HepG2 (cell line): Measurements from ENCODE around the gene CHI3L1. TPM values are rescaled to one million over a fixed set of nuclear protein-coding genes. Genes with fewer than 3 reads are reported as not detected.

Experiments
- ATAC-seq: fragments of 200-7000 bp; cut with Tn5 transposase; 3 replicates; pipeline ENCODE4 v1.9.1; 2020; ENCODE audit warnings: mild to moderate bottlenecking, moderate library complexity
- BruUV-seq: library from RNA; stranded (reverse); fragments of 400-500 nt; replicated peaks from 2 replicates; lab custom pipeline; 2021; lab: Mats Ljungman, UMichigan
- CTCF ChIA-PET: fragments of 300-600 bp; formaldehyde crosslinking; extraction: SDS; loops from one replicate; lab custom pipeline; 2021; ENCODE audit warnings: low total read pairs, inconsistent platforms, low intra/inter-chr PET ratio; lab: Yijun Ruan, JAX
- POLR2A ChIA-PET: fragments of 350-600 bp; sonication (Branson Sonifier 250); formaldehyde crosslinking; loops from one replicate; lab custom pipeline; 2020; ENCODE audit warnings: antibody characterized with exemption, inconsistent platforms; lab: Yijun Ruan, JAX
- DNase-seq: peaks from one replicate; pipeline ENCODE4 v3.0.0-alpha.2; 2015; ENCODE audit warnings: low spot score
- FAIRE-seq: peaks from 3 replicates; lab custom pipeline; 2011; peaks lifted over from hg19 to GRCh38; lab: Jason Lieb, UNC
- H2AFZ ChIP-seq: one replicate; pipeline ENCODE4 v1.6.1; 2011; ENCODE audit warnings: low read length, inconsistent platforms
- H3K27ac ChIP-seq: fragments of 300-600 bp; 3 replicates; pipeline ENCODE4 v1.8.0; 2011; ENCODE audit warnings: mixed run types, mild to moderate bottlenecking, mixed read lengths, low read length, inconsistent platforms; ENCODE audit not compliant: insufficient read depth; ENCODE audit errors: extremely low read length
- H3K27me3 ChIP-seq, 2 experiments: fragments of 200-600 bp in 1 of 2; 2 replicates in 1 of 2; 3 replicates in 1 of 2; pipeline versions ENCODE4 v1.6.0 to v1.8.0; 2011; ENCODE audit warnings: low read length in 2 of 2, mild to moderate bottlenecking in 2 of 2, moderate library complexity in 2 of 2, inconsistent platforms in 1 of 2; ENCODE audit not compliant: insufficient read depth in 2 of 2, control insufficient read depth in 1 of 2
- H3K36me3 ChIP-seq, 2 experiments: fragments of 200-600 bp in 1 of 2; replicated peaks in 1 of 2; 2 replicates in 1 of 2; 3 replicates in 1 of 2; pipeline versions ENCODE4 v1.5.1 to v1.8.0; 2011; ENCODE audit warnings: low read length in 2 of 2, inconsistent platforms in 1 of 2; ENCODE audit not compliant: insufficient read depth in 2 of 2, control insufficient read depth in 1 of 2
- H3K4me1 ChIP-seq: 2 replicates; pipeline ENCODE4 v1.5.1; 2012; ENCODE audit warnings: low read length, inconsistent platforms; ENCODE audit not compliant: insufficient read depth
- H3K4me2 ChIP-seq: 2 replicates; pipeline ENCODE4 v1.6.0; 2011; ENCODE audit warnings: low read depth, low read length, inconsistent platforms
- H3K4me3 ChIP-seq, 3 experiments: fragments of 200-600 bp in 1 of 3; sonication (generic), shearing (Covaris generic) in 1 of 3; replicated peaks in 1 of 3; 2 replicates each; pipeline ENCODE4 v1.5.1; 2011 to 2016; ENCODE audit warnings: low read length in 3 of 3, inconsistent platforms in 2 of 3, low read depth in 2 of 3, mild to moderate bottlenecking in 2 of 3, control low read depth in 1 of 3, mixed read lengths in 1 of 3; ENCODE audit not compliant: insufficient read depth in 1 of 3
- H3K79me2 ChIP-seq: one replicate; pipeline ENCODE4 v1.6.1; 2011; ENCODE audit warnings: low read length, inconsistent platforms; ENCODE audit not compliant: insufficient read depth
- H3K9ac ChIP-seq: 2 replicates; pipeline ENCODE4 v1.6.0; 2011; ENCODE audit warnings: mild to moderate bottlenecking, low read depth, low read length, inconsistent platforms; ENCODE audit not compliant: insufficient read depth
- H3K9me3 ChIP-seq: 2 replicates; pipeline ENCODE4 v1.5.1; 2012; ENCODE audit warnings: mild to moderate bottlenecking, low read length
- H4K20me1 ChIP-seq: 2 replicates; pipeline ENCODE4 v1.6.0; 2011; ENCODE audit warnings: inconsistent platforms, mild to moderate bottlenecking, low read length, moderate library complexity; ENCODE audit not compliant: insufficient read depth
- BCLAF1 ChIP-seq: fragments of 450-650 bp; IDR thresholded peaks from 2 replicates; pipeline ENCODE4 v1.6.1; 2017; ENCODE audit warnings: mild to moderate bottlenecking
- CEBPZ ChIP-seq: IDR thresholded peaks from 2 replicates; pipeline ENCODE4 v1.6.1; 2012; ENCODE audit warnings: low read length, improper control_type of control experiment
- CREB1 ChIP-seq, 2 experiments: fragments of 450-650 bp in 1 of 2; IDR thresholded peaks; 2 replicates each; pipeline ENCODE4 v1.6.1; 2016 to 2017; ENCODE audit warnings: control low read depth in 1 of 2, mild to moderate bottlenecking in 1 of 2, missing compliant biosample characterization in 1 of 2, missing genetic modification characterization in 1 of 2
- DMAP1 ChIP-seq: IDR thresholded peaks from 2 replicates; pipeline ENCODE4 v1.6.1; 2016
- GTF2F1 ChIP-seq: fragments of 150-350 bp; IDR thresholded peaks from 2 replicates; pipeline ENCODE4 v1.6.1; 2014; ENCODE audit warnings: low read length
- HNF4A ChIP-seq: sonication (generic); formaldehyde crosslinking; IDR thresholded peaks from 2 replicates; pipeline ENCODE4 v1.4.0; 2020; ENCODE audit warnings: missing genetic modification reagents
- ZFX ChIP-seq: sonication (generic); formaldehyde crosslinking; IDR thresholded peaks from 2 replicates; pipeline ENCODE4 v1.4.0; 2020; ENCODE audit warnings: mild to moderate bottlenecking, low read depth, missing genetic modification reagents, moderate library complexity
- WGBS: methylation state at CpG from one replicate; pipeline ENCODE4 v1.1.6; 2017; ENCODE audit warnings: low lambda C conversion rate; 5-methylcytosine and 5-hydroxymethylcytosine counted together
- in situ Hi-C: cut with HindIII; loops from 2 replicates; pipeline ENCODE4 v1.10.0; 2017; ENCODE audit warnings: low pct_unique_long_range_greater_than_20kb; ENCODE audit not compliant: extremely low pct_ligation_motif_present
- intact Hi-C: fragments of 100-400 bp; cut with micrococcal nuclease; formaldehyde crosslinking; loops from one replicate; pipeline ENCODE4 v1.10.0; 2022; ENCODE audit not compliant: unreplicated experiment
- polyA plus RNA-seq, 8 experiments: library from polyadenylated mRNA; depleted of rRNA in 3 of 8; stranded (reverse) in 7 of 8; unstranded in 1 of 8; fragments of >200 nt; fragmentation: Illumina TruSeq in 4 of 8; extraction: Trizol in 4 of 8; gene quantifications; 2 replicates each; pipeline versions ENCODE4 v1.2.1 to v1.2.3, GENCODE V29; 2011 to 2016; ENCODE audit warnings: low read depth in 4 of 8, missing spikeins in 1 of 8, mixed read lengths in 1 of 8; ENCODE audit not compliant: insufficient read depth in 1 of 8
- total RNA-seq, 5 experiments: library from RNA; depleted of rRNA; stranded (reverse); fragments of >200 nt; fragmentation: Illumina TruSeq; extraction: Trizol; gene quantifications; 2 replicates each; pipeline ENCODE4 v1.2.3, GENCODE V29; 2016; ENCODE audit warnings: low read depth in 1 of 5
- TF ChIP-seq, protein P1 (sequence below): sonication (generic); formaldehyde crosslinking; IDR thresholded peaks from 2 replicates; pipeline ENCODE4 v1.4.0; 2020; ENCODE audit warnings: missing genetic modification reagents, mild to moderate bottlenecking, borderline replicate concordance
- TF ChIP-seq, protein P2 (sequence below): IDR thresholded peaks from 2 replicates; pipeline ENCODE4 v1.6.1; 2016; ENCODE audit warnings: missing compliant biosample characterization, missing genetic modification reagents, borderline replicate concordance

Gene CHI3L1
- total and polyA plus RNA-seq, 2 of the 13 experiments (the other 11 are each of a cell fraction or from before 2014, with no cell fraction given), result 0.09 to 0.13 TPM

- TF ChIP-seq BCLAF1 (no peak), ZFX (CRISPR knock-in tag) (no peak), CREB1 (IDR thresholded peaks at IDR 0.05) (no peak), CREB1 (CRISPR knock-in tag; IDR thresholded peaks at IDR 0.05) (no peak), DMAP1 (CRISPR knock-in tag) (no peak), GTF2F1 (no peak)
- TF ChIP-seq, all 625 proteins: peak for 0
These were observed 13.4 kb downstream of the CHI3L1 start (continued) for GRCh38 chr1:203173011-203173555.

GRCh38 chr1:203172184-203173010 is 14.1 kb downstream of the CHI3L1 start:
- peaks cover 5% of the 10 kb centered on the region for H3K4me1 ChIP-seq
- BruUV-seq, result no TSS peak
- ATAC-seq (peak; percentile 85), DNase-seq (peak; percentile 37), FAIRE-seq (no peak)
- peaks cover 2 to 13% of the 10 kb centered on the region in 2 experiments; a peak in 3 of 5 replicates for H3K27me3 ChIP-seq
- H4K20me1 ChIP-seq, result 0 out of 2 replicates have a peak, but pooled peaks cover 4% of the 10 kb centered on the region
- H3K9ac ChIP-seq, result no peak overlapping the region
- ChIA-PET POLR2A (no interaction called here), CTCF (interaction anchor here (1.5 kb wide), 1 partner anchor 133 kb away, joined by 5 read pairs; no protein-coding TSS in a partner anchor)
- no peak overlapping the region for H2AFZ ChIP-seq
- intact Hi-C loops (loop anchor here (1.0 kb wide), 1 partner anchor 133 kb away; no protein-coding TSS in a partner anchor), in situ Hi-C loops (loop anchor here (5.0 kb wide), 1 partner anchor 55 kb away; no protein-coding TSS in a partner anchor)
- no peak overlapping the region for H3K4me2 ChIP-seq
- H3K36me3 ChIP-seq, result no peaks in the 10 kb centered on the region
- H3K27ac ChIP-seq, result no peak overlapping the region
- H3K9me3 ChIP-seq, result no peaks in the 10 kb centered on the region
- no peaks in the 10 kb centered on the region for H3K79me2 ChIP-seq
- WGBS, result 19% methylated on average over 5 of the region's 8 CpGs
- H3K4me3 ChIP-seq, result no peak overlapping the region
- TF ChIP-seq, protein P1, sequence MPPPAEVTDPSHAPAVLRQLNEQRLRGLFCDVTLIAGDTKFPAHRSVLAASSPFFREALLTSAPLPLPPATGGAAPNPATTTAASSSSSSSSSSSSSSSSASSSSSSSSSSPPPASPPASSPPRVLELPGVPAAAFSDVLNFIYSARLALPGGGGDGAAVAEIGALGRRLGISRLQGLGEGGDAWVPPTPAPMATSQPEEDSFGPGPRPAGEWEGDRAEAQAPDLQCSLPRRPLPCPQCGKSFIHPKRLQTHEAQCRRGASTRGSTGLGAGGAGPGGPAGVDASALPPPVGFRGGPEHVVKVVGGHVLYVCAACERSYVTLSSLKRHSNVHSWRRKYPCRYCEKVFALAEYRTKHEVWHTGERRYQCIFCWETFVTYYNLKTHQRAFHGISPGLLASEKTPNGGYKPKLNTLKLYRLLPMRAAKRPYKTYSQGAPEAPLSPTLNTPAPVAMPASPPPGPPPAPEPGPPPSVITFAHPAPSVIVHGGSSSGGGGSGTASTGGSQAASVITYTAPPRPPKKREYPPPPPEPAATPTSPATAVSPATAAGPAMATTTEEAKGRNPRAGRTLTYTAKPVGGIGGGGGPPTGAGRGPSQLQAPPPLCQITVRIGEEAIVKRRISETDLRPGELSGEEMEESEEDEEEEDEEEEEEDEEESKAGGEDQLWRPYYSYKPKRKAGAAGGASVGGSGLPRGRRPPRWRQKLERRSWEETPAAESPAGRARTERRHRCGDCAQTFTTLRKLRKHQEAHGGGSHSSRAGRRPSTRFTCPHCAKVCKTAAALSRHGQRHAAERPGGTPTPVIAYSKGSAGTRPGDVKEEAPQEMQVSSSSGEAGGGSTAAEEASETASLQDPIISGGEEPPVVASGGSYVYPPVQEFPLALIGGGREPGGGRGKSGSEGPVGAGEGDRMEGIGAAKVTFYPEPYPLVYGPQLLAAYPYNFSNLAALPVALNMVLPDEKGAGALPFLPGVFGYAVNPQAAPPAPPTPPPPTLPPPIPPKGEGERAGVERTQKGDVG (CRISPR knock-in tag), result no peak
- TF ChIP-seq, protein P2, sequence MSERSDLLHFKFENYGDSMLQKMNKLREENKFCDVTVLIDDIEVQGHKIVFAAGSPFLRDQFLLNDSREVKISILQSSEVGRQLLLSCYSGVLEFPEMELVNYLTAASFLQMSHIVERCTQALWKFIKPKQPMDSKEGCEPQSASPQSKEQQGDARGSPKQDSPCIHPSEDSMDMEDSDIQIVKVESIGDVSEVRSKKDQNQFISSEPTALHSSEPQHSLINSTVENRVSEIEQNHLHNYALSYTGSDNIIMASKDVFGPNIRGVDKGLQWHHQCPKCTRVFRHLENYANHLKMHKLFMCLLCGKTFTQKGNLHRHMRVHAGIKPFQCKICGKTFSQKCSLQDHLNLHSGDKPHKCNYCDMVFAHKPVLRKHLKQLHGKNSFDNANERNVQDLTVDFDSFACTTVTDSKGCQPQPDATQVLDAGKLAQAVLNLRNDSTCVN (CRISPR knock-in tag), result no peak
- TF ChIP-seq HNF4A (no peak), CEBPZ (no peak)
